MCF 10A (cell line): ENCODE measurements around the gene MINK1. TPM values are rescaled to one million over a fixed set of nuclear protein-coding genes. Genes with fewer than 3 reads are reported as not detected.
A peak's percentile ranks its signal among the peaks of the same experiment; 100 is the strongest.
"Not testable (repeated sequence)": the region's sequence is repeated elsewhere in the genome, so short reads cannot be mapped to it uniquely, and the experiment has no call there.

Experiments used
- BruUV-seq: library from RNA; stranded (reverse); fragments of 400-500 nt; replicated peaks from 2 replicates; lab custom pipeline; 2021; lab: Mats Ljungman, UMichigan
- CTCF ChIA-PET: fragments of 300-600 bp; sonication (Branson Sonifier 250); formaldehyde crosslinking; extraction: SDS; loops from one replicate; lab custom pipeline; 2021; ENCODE audit warnings: antibody characterized with exemption, inconsistent platforms; lab: Yijun Ruan, JAX
- POLR2A ChIA-PET: fragments of 300-600, 350-650 bp; sonication (Branson Sonifier 250); formaldehyde crosslinking; extraction: SDS; loops from one replicate; lab custom pipeline; 2020; ENCODE audit warnings: antibody characterized with exemption, inconsistent platforms; lab: Yijun Ruan, JAX
- DNase-seq: peaks from one replicate; pipeline ENCODE4 v3.0.0-alpha.2; 2018; ENCODE audit not compliant: unreplicated experiment
- H3K27ac Mint-ChIP-seq: one replicate; pipeline ENCODE4 v1.8.0; 2022; ENCODE audit warnings: mild to moderate bottlenecking, low read depth, mixed read lengths; ENCODE audit not compliant: unreplicated experiment
- H3K27me3 Mint-ChIP-seq: one replicate; pipeline ENCODE4 v1.8.0; 2022; ENCODE audit warnings: mixed read lengths; ENCODE audit not compliant: insufficient read depth, unreplicated experiment
- H3K36me3 Mint-ChIP-seq: one replicate; pipeline ENCODE4 v1.8.0; 2022; ENCODE audit warnings: mild to moderate bottlenecking, moderate library complexity, mixed read lengths; ENCODE audit not compliant: insufficient read depth, unreplicated experiment
- H3K4me1 Mint-ChIP-seq: one replicate; pipeline ENCODE4 v1.8.0; 2022; ENCODE audit warnings: mixed read lengths; ENCODE audit not compliant: insufficient read depth, unreplicated experiment
- H3K4me3 Mint-ChIP-seq: one replicate; pipeline ENCODE4 v1.8.0; 2022; ENCODE audit warnings: mild to moderate bottlenecking, moderate library complexity, mixed read lengths; ENCODE audit not compliant: unreplicated experiment
- H3K9me3 Mint-ChIP-seq: one replicate; pipeline ENCODE4 v1.8.0; 2022; ENCODE audit warnings: mixed read lengths; ENCODE audit not compliant: unreplicated experiment
- CTCF ChIP-seq: fragments of 200-600 bp; IDR thresholded peaks from one replicate; pipeline ENCODE4 v1.8.0; 2022; ENCODE audit warnings: antibody characterized with exemption, mild to moderate bottlenecking; ENCODE audit not compliant: unreplicated experiment
- intact Hi-C: fragments of 100-400 bp; cut with micrococcal nuclease; formaldehyde crosslinking; loops from 2 replicates; pipeline ENCODE4 v1.14.1; 2022
- total RNA-seq: library from RNA; stranded (reverse); gene quantifications from 2 replicates; pipeline ENCODE4 v1.2.3, GENCODE V29; 2022

The MINK1 gene
- total RNA-seq, 1 experiment from 2014 or later = 124 TPM

- H3K4me3 Mint-ChIP-seq = peak overlapping the region; percentile 39
- no TSS peak for BruUV-seq
- peak overlapping the region; percentile 74 for H3K27ac Mint-ChIP-seq
- peaks cover 16% of the 10 kb centered on the region for H3K4me1 Mint-ChIP-seq
- no peak for TF ChIP-seq CTCF
- H3K36me3 Mint-ChIP-seq = no peaks in the 10 kb centered on the region
- peak; percentile 83 for DNase-seq
- no peaks in the 10 kb centered on the region for H3K9me3 Mint-ChIP-seq
- ChIA-PET POLR2A (interaction anchor here (0.6 to 4.6 kb wide), 24 partner anchors 9 to 295 kb away, joined by 3 to 51 read pairs (median 4); partner anchors contain the start of genes GLTPD2, KIF1C, MINK1 and PFN1), CTCF (interaction anchor here (0.6 to 5.1 kb wide), 5 partner anchors 11 to 143 kb away, joined by 3 to 29 read pairs (median 5); partner anchors contain the start of genes CHRNE and SPAG7)
- intact Hi-C loops = loop anchor here (2.0 kb wide), 1 partner anchor 20 kb away; the partner anchor contains the start of genes RNF167 and SLC25A11
- no peaks in the 10 kb centered on the region for H3K27me3 Mint-ChIP-seq
These were observed 87.4 kb downstream of the MINK1 start for GRCh38 chr17:4920351-4921048.

- intact Hi-C loops = loop anchor here (2.0 kb wide), 1 partner anchor 19 kb away; the partner anchor contains the start of genes RNF167 and SLC25A11
- H3K27ac Mint-ChIP-seq = no peak overlapping the region
- no TSS peak for BruUV-seq
- no peak for TF ChIP-seq CTCF
- no peaks in the 10 kb centered on the region for H3K9me3 Mint-ChIP-seq
- no peaks in the 10 kb centered on the region for H3K27me3 Mint-ChIP-seq
- CTCF ChIA-PET = interaction anchor here (0.6 to 5.1 kb wide), 2 partner anchors 12 to 54 kb away, joined by 3 to 29 read pairs; no protein-coding TSS in a partner anchor
- no peaks in the 10 kb centered on the region for H3K36me3 Mint-ChIP-seq
- no peak overlapping the region for H3K4me3 Mint-ChIP-seq
- no peak for DNase-seq
- peaks cover 16% of the 10 kb centered on the region for H3K4me1 Mint-ChIP-seq
- POLR2A ChIA-PET = interaction anchor here (0.7 to 4.6 kb wide), 13 partner anchors 10 to 1311 kb away, joined by 3 to 51 read pairs (median 6); partner anchors contain the start of genes KIF1C, PFN1, RNF167 and SLC25A11
These were observed 88.2 kb downstream of the MINK1 start for GRCh38 chr17:4921320-4921719.

GRCh38 chr17:4926577-4927335 lies 93.6 kb downstream of the MINK1 start:
- H3K4me1 Mint-ChIP-seq, H3K27me3 Mint-ChIP-seq, intact Hi-C loops, H3K27ac Mint-ChIP-seq, H3K4me3 Mint-ChIP-seq, H3K9me3 Mint-ChIP-seq, BruUV-seq, DNase-seq: not testable (repeated sequence)
- POLR2A ChIA-PET = interaction anchor here (1.0 to 4.2 kb wide), 3 partner anchors 12 to 13 kb away, joined by 4 to 33 read pairs (median 6); partner anchors contain the start of genes RNF167 and SLC25A11
- H3K36me3 Mint-ChIP-seq = peaks cover 18% of the 10 kb centered on the region
- CTCF ChIA-PET = interaction anchor here (0.5 to 0.6 kb wide), 2 partner anchors 42 to 170 kb away, joined by 3 to 4 read pairs; no protein-coding TSS in a partner anchor

- H3K27me3 Mint-ChIP-seq = no peaks in the 10 kb centered on the region
- peaks cover 2% of the 10 kb centered on the region for H3K4me1 Mint-ChIP-seq
- intact Hi-C loops = no loop called here
- H3K36me3 Mint-ChIP-seq = peaks cover 20% of the 10 kb centered on the region
- no TSS peak for BruUV-seq
- no peak for TF ChIP-seq CTCF
- CTCF ChIA-PET = interaction anchor here (0.6 kb wide), 1 partner anchor 9 kb away, joined by 3 read pairs; no protein-coding TSS in a partner anchor
- H3K9me3 Mint-ChIP-seq = no peaks in the 10 kb centered on the region
- no peak overlapping the region for H3K4me3 Mint-ChIP-seq
- H3K27ac Mint-ChIP-seq = no peak overlapping the region
- POLR2A ChIA-PET = interaction anchor here (0.6 to 1.5 kb wide), 4 partner anchors 8 to 85 kb away, joined by 3 to 9 read pairs (median 4); partner anchors contain the start of genes RNF167 and SLC25A11
- no peak for DNase-seq
These were observed 95.7 kb downstream of the MINK1 start for GRCh38 chr17:4928881-4929280.
